LNCaP clone FGC (cell line): ENCODE data around the gene PRPSAP1.

Experiments
- DNase-seq: peaks from one replicate; pipeline ENCODE4 v3.0.0-alpha.2; 2011; ENCODE audit warnings: low read depth
- H3K4me3 ChIP-seq: 2 replicates; pipeline ENCODE4 v1.5.1; 2011; ENCODE audit warnings: mild to moderate bottlenecking, low read depth, low read length, control low read depth
- TF ChIP-seq, protein P1 (sequence below): IDR thresholded peaks from 2 replicates; pipeline ENCODE4 v1.5.1; 2012; ENCODE audit warnings: mild to moderate bottlenecking; ENCODE audit not compliant: control insufficient read depth, insufficient read depth; ENCODE audit errors: extremely low read depth

PRPSAP1 gene

DNA sequence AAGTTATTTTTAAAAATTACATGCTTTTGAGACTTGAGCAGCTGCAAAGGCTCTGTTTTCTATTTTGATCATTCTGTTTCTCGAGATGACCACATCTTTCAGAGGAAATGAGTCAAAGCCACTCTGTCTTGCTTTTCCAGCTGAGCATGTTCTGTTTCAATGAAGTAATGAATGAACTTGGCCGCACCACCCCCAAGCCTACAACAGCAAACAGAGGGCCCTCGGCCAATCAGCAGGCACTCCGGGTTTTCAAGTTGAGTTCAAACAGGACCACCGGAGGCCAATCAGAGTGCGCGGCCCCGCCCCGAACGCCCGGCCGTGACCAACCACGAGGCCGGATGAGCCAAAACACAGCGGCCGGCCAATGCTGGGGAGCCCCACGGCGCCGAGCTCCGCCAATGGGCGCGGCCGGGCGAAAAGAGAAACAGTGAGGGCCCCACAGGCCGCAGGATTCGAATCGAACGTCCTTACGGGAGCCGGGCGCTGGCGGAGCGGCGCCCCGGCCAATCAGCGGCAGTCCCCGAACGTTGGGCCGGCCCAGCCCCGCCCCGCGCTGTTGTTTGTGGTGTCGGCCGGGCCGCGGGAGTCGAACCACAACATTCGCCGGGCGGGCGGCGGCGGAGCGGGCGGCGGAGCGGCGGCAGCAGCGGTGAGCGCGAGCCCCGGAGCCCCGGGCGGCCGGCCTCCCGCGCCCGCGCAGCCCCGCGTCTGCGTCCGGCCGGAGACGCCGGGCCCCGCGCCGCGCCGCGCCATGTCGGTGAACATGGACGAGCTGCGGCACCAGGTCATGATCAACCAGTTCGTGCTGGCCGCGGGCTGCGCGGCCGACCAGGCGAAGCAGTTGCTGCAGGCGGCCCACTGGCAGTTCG lies 88.7 kb downstream of the PRPSAP1 start, which contains the start of gene UBALD2:
Gene UBALD2 (plus strand): TSS at position 594 of the 869 bp plus-strand sequence. CDS start 158 bp downstream, at position 752.
- TF ChIP-seq, protein P1, sequence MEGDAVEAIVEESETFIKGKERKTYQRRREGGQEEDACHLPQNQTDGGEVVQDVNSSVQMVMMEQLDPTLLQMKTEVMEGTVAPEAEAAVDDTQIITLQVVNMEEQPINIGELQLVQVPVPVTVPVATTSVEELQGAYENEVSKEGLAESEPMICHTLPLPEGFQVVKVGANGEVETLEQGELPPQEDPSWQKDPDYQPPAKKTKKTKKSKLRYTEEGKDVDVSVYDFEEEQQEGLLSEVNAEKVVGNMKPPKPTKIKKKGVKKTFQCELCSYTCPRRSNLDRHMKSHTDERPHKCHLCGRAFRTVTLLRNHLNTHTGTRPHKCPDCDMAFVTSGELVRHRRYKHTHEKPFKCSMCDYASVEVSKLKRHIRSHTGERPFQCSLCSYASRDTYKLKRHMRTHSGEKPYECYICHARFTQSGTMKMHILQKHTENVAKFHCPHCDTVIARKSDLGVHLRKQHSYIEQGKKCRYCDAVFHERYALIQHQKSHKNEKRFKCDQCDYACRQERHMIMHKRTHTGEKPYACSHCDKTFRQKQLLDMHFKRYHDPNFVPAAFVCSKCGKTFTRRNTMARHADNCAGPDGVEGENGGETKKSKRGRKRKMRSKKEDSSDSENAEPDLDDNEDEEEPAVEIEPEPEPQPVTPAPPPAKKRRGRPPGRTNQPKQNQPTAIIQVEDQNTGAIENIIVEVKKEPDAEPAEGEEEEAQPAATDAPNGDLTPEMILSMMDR = no peak
- DNase-seq = peak; percentile 100
- H3K4me3 ChIP-seq = peak within 1 kb of the TSS; percentile 69

GRCh38 chr17:76264425-76264754 lies 89.3 kb downstream of the PRPSAP1 start:
- TF ChIP-seq, protein P1 = no peak
- peak overlapping the region; percentile 37 for H3K4me3 ChIP-seq
- no peak for DNase-seq

DNA sequence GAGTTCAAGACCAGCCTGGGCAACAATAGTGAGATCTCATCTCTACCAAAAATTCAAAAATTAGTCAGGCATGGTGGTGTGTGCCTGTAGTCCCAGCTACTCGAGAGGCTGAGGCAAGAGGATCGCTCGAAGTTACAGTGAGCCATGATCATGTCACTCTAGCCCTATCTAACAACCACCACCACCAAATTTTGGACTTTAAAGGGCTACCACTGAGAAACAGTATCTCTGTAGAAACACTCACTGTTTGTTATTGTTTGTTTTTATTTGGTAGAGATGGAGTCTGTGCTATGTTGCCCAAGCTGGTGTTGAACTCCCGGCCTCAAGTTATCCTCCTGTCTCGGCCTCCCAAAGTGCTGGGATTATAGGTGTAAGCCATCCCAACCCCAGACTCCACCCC lies 89.8 kb downstream of the PRPSAP1 start:
- TF ChIP-seq, protein P1 = no peak
- H3K4me3 ChIP-seq = no peak overlapping the region; the same call in 1 of the 2 replicates
- no peak for DNase-seq

GRCh38 chr17:76262732-76263344 lies 90.9 kb downstream of the PRPSAP1 start:
- TF ChIP-seq, protein P1 = no peak
- DNase-seq = peak; percentile 84

GRCh38 chr17:76261421-76262215 lies 92.1 kb downstream of the PRPSAP1 start:
- no peak for DNase-seq
- no peak overlapping the region for H3K4me3 ChIP-seq
- TF ChIP-seq, protein P1 = no peak

More at GRCh38 chr17:76262732-76263344, 90.9 kb downstream of the PRPSAP1 start:
- H3K4me3 ChIP-seq = peak overlapping the region; percentile 13; the same call in 1 of the 2 replicates

GRCh38 chr17:76260669-76261068 lies 93.0 kb downstream of the PRPSAP1 start:
- H3K4me3 ChIP-seq = no peak overlapping the region
- TF ChIP-seq, protein P1 = no peak
- no peak for DNase-seq
